ENCODE measurements around the gene SIPA1.

DNA sequence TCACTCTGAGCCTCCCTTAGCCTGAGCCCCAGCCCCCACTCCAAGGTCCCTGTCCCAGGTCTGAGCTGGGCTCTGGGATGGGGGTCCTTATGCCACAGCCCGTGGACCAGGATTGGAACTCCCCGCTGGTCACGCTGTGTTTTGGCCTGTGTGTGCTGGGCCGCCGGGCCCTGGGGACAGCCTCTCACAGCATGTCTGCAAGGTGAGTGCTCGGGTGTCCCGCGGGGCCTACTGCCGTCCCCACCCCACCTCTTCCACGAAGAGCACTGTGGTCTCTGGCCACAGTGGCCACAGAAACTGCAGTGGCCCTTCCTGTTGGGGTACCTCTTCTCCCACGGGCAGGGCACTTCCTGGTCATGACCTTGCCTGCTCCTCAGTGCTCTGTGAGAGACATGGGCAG lies 3.5 kb upstream of the SIPA1 start:
- no peak for TF ChIP-seq POLR2A (IDR thresholded peaks at IDR 0.05)
- no peak for TF ChIP-seq CTCF (IDR thresholded peaks at IDR 0.05)

All from Peyer's patch (tissue), 4 donors.